ENCODE data around the gene MCCC2.
"Not testable (repeated sequence)": the region's sequence is repeated elsewhere in the genome, so short reads cannot be mapped to it uniquely, and the experiment has no call there.

The MCCC2 gene

GRCh38 chr5:71600783-71601182, 13.6 kb downstream of the MCCC2 start:
- FAIRE-seq = no peak

DNA sequence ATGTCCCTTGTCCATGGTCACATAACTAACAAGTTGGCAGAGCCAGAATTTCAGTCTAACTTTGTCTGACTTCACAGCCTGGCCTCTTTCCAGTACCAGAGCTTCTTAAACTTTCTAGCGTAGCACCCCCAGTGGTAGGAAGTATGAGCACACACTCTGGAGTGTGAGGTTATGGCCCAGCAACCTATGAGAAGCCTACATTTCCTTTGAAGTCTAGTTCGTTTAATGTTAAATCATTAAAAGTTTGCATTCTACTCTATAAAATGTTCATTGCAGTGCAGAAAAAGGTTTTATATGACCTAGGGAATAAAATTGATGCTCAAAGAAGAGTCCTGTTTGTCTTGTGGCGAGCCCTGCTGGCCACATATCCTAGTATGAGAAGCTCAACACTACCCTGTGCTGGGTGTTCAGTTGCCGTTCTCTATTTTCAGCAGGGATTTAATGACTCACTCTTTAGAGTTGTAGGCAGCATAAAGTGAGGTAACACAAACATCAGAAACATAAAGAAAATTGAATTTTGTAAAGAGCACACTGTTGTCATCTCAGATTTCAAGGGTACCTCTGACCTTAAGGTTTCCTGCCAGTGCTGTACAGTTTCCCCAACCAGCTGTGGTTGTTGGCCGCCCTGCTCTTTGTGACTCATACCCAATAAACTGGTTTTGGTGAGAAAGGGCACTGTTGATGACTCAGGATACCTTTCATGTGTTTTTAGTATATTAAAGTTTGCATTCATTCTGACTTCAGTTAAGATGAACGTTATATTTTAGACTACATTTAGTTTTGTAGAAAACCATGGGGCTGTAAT, 14.3 kb downstream of the MCCC2 start:
- peak; percentile 50 for FAIRE-seq

- FAIRE-seq = not testable (repeated sequence)
These were observed 22.8 kb downstream of the MCCC2 start for GRCh38 chr5:71609916-71610315.

DNA sequence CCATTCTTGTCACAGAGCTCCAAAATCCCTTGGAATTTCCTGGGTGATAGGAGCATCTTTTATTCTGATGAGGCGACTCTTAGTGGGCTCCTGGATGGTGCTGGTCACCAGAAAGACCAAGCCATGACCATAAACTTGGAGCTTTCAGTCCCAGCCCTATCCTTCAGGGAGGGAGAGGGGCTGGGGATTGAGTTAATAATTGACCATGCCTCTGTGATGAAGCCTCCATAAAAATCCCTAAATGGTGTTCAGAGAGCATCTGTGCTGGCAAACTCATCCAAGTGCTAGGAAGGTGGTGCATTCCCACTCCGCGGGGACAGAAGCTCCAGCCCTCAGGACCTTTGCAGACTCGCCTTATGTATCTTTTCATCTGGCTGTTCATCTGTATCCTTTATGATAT, 28.7 kb downstream of the MCCC2 start:
- no peak for FAIRE-seq

- no peak for FAIRE-seq
These were observed 33.5 kb downstream of the MCCC2 start for GRCh38 chr5:71620630-71621029.

- FAIRE-seq = no peak
These were observed 34.1 kb downstream of the MCCC2 start for GRCh38 chr5:71621268-71621667.

DNA sequence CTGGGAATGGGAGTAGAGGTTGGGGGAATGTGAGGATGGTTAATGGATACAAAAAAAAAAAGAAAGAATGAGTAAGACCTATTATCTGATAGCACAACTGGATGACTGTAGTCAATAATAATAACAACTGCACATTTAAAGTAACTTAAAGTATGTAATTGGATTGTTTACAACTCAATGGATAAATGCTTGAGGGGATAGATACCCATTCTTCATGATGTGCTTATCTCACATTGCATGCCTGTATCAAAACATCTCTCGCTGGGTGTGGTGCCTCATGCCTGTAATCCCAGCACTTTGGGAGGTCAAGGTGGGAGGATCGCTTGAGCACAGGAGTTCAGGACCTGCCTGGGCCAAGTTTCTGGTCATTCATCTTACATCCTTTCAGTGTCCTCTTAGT, 34.6 kb downstream of the MCCC2 start:
- FAIRE-seq = no peak

DNA sequence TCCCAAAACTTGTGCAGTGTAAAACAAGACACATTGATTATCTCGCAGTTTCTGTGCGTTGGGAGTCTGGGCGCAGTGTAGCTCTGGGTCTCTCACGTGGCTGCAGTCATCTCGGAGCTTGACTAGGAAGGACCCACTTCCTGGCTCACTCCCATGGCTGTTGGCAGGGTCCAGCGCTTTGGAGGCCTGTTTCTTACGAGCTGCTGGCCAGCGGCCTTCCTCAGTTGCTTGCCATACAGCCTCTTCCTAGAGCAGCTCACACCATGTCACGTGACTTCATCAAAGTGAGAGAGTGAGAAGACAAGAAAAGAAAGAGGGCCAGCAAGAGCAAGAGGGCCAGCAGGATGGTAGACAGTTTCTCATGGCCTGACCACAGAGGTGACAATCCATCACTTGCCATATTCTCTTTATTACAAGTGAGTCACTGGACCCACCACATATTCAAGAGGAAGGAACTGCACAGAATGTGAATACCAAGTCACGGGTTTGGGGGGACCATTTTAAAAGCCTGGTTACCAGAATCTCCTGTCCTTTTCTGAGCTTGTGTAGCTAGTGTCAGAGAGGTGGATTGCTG, 36.2 kb downstream of the MCCC2 start:
- FAIRE-seq = no peak

GRCh38 chr5:71629950-71630349, 42.8 kb downstream of the MCCC2 start:
- no peak for FAIRE-seq

DNA sequence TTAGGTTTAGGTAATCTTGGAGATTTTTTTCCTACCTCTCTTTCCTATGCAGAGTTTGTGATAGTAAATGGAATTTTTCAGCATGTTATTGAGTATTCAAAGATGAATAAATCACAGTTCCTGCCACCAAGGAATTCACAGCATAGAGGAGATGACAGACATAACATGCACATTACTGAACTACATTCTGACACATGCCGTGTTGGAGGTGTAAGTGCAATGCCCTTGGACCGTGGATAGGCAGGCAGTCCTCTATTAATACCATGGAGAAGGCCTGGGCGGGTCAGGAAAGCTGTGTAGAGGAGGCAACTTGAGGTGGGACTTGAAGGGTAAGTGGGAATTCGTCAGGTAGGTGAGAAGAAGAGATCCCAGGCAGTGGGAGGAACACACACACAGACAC, 43.9 kb downstream of the MCCC2 start:
- FAIRE-seq = no peak

- FAIRE-seq = no peak
These were observed 45.0 kb downstream of the MCCC2 start for GRCh38 chr5:71632168-71632567.

GRCh38 chr5:71633255-71634155, 46.4 kb downstream of the MCCC2 start:
- no peak for FAIRE-seq

GRCh38 chr5:71637133-71637532, 50.0 kb downstream of the MCCC2 start:
- no peak for FAIRE-seq

- FAIRE-seq = no peak
These were observed 53.3 kb downstream of the MCCC2 start for GRCh38 chr5:71640408-71640807.

- FAIRE-seq = no peak
These were observed 57.9 kb downstream of the MCCC2 start for GRCh38 chr5:71645030-71645429.

DNA sequence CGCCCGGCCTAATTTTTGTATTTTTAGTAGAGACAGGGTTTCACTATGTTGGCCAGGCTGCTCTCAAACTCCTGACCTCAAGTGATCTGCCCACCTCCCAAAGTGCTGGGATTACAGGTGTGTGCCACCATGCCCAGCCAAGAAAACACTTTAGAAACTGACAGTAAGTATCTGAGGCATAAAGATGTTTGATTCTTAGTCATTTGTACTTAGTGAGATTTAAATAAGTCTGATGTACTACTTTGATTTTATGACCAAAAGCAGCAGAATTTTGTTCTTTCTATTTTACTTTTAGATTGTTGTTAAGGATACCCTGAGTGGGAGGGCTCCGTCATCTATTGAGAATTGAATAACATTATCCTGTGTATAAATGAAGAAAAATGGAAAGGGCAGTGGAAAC, 63.8 kb downstream of the MCCC2 start:
- FAIRE-seq = not testable (repeated sequence)

DNA sequence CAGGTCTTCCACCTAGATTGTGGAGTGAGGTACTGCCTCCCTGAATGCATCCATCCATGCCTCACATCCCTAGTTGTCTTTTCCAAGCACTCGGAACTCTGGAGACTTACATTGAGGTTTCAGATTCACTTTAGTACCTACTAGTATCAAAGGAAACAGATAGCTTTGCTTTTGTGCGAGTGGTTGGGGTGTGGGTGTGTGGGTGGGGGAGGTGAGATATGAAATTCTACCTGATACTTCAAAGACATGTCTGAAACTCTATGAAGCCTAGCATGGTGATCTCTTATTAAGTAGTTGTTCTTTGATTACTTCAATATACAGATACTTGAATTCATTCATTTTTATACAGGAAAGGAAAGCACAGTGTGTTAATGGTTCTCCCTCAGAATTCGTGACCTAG, 64.4 kb downstream of the MCCC2 start:
- FAIRE-seq = no peak

GRCh38 chr5:71652349-71652748, 65.2 kb downstream of the MCCC2 start:
- FAIRE-seq = no peak

DNA sequence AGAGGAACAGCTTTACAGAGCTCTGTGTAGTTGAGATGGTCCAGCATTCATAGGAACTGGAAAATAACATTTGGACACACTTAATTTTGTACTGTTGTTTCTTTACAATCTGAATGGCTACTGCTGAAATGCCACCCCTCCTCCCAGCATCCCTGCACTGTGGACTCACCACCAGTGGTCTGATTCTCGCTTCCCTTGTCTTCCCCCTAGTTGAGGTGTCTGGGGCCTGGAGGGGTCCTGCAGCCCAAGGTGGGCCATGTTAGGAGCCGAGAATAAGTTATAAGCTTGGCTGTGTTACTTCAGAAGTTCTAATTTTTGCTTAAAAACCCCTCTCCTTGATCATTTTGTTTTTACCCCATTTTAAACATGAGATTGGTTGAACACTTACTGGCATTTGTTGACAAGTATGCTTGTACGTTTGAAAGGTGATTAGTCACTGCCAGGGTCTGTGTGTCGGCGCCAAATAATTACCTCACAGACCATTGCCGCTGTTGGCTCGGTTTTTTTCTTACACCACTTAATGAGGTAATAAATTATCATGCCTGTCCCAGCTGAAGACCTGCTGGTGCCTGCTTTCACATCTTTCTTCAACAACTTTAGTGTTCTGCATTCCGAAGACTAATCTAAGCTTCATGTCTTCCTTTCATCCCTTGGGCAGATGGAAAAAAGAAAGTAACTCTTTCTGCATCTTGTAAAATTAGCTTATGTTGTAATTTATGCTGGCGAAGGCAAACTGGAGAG, 65.8 kb downstream of the MCCC2 start:
- FAIRE-seq = no peak

GRCh38 chr5:71658916-71659662, 71.9 kb downstream of the MCCC2 start:
- FAIRE-seq = no peak

- no peak for FAIRE-seq
These were observed 75.2 kb downstream of the MCCC2 start for GRCh38 chr5:71662381-71662780.

All from TTC549 (cell line).